Tibial nerve (tissue), 4 donors: ENCODE measurements around the gene RAB3C.

Experiments used
- EP300 ChIP-seq, 2 donors: sonication (generic); formaldehyde crosslinking; IDR thresholded peaks; one replicate each; pipeline ENCODE4 v1.6.1; 2017; ENCODE audit warnings: antibody characterized with exemption in 2 of 2, mild to moderate bottlenecking in 1 of 2
- POLR2A ChIP-seq, 2 donors: fragments of 450-650 bp; IDR thresholded peaks; one replicate each; pipeline ENCODE4 v1.6.1; 2017; ENCODE audit warnings: antibody characterized with exemption in 2 of 2, mild to moderate bottlenecking in 2 of 2, moderate library complexity in 2 of 2
- TF ChIP-seq, protein P1 (sequence below), 5 experiments: fragments of 200-600 bp in 3 of 5; fragments of 450-650 bp in 2 of 5; sonication (generic) in 3 of 5; IDR thresholded peaks; one replicate each; pipeline ENCODE4 v1.5.1; 2016 to 2019; ENCODE audit warnings: antibody characterized with exemption in 5 of 5, mild to moderate bottlenecking in 3 of 5, moderate library complexity in 2 of 5

- TF ChIP-seq, protein P1, sequence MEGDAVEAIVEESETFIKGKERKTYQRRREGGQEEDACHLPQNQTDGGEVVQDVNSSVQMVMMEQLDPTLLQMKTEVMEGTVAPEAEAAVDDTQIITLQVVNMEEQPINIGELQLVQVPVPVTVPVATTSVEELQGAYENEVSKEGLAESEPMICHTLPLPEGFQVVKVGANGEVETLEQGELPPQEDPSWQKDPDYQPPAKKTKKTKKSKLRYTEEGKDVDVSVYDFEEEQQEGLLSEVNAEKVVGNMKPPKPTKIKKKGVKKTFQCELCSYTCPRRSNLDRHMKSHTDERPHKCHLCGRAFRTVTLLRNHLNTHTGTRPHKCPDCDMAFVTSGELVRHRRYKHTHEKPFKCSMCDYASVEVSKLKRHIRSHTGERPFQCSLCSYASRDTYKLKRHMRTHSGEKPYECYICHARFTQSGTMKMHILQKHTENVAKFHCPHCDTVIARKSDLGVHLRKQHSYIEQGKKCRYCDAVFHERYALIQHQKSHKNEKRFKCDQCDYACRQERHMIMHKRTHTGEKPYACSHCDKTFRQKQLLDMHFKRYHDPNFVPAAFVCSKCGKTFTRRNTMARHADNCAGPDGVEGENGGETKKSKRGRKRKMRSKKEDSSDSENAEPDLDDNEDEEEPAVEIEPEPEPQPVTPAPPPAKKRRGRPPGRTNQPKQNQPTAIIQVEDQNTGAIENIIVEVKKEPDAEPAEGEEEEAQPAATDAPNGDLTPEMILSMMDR (IDR thresholded peaks at IDR 0.05): no peak
- TF ChIP-seq POLR2A (IDR thresholded peaks at IDR 0.05) (no peak), EP300 (IDR thresholded peaks at IDR 0.05) (no peak)
These were observed 66.8 kb downstream of the RAB3C start for GRCh38 chr5:58649716-58650115.
